ENCODE data around the gene ACAP1.
A peak's percentile ranks its signal among the peaks of the same experiment; 100 is the strongest.

ACAP1 gene

GRCh38 chr17:7336240-7337175 is at the start of gene ACAP1:
TSS of gene ACAP1 (plus strand) at chr17:7336529. CDS start at chr17:7336735, 206 bp downstream.
- no peak for DNase-seq (ENCODE audit: low spot score)

GRCh38 chr17:7289256-7290032 is 46.9 kb upstream of the ACAP1 start:
- no peak for DNase-seq (ENCODE audit: low spot score)

- DNase-seq (ENCODE audit: low spot score): no peak
These were observed 46.2 kb upstream of the ACAP1 start for GRCh38 chr17:7290166-7290565.

- no peak for DNase-seq (ENCODE audit: low spot score)
These were observed 45.6 kb upstream of the ACAP1 start for GRCh38 chr17:7290685-7291084.

GRCh38 chr17:7292194-7292593 is 44.1 kb upstream of the ACAP1 start:
- DNase-seq (ENCODE audit: low spot score): no peak

GRCh38 chr17:7292729-7293128 is 43.6 kb upstream of the ACAP1 start:
- DNase-seq (ENCODE audit: low spot score): no peak

GRCh38 chr17:7293159-7293558 is 43.2 kb upstream of the ACAP1 start:
- DNase-seq (ENCODE audit: low spot score): no peak

GRCh38 chr17:7293816-7294613 is 42.3 kb upstream of the ACAP1 start:
- peak; percentile 79 for DNase-seq (ENCODE audit: low spot score)

GRCh38 chr17:7294614-7295153 is 41.6 kb upstream of the ACAP1 start, which contains the start of gene YBX2:
TSS of gene YBX2 (minus strand) at chr17:7294639. CDS start at chr17:7294500, 139 bp downstream.
- DNase-seq (ENCODE audit: low spot score): peak; percentile 96

- DNase-seq (ENCODE audit: low spot score): no peak
These were observed 40.8 kb upstream of the ACAP1 start for GRCh38 chr17:7295230-7296180.

- DNase-seq (ENCODE audit: low spot score): peak; percentile 96
These were observed 40.0 kb upstream of the ACAP1 start for GRCh38 chr17:7296189-7296861.

- no peak for DNase-seq (ENCODE audit: low spot score)
These were observed 32.1 kb upstream of the ACAP1 start for GRCh38 chr17:7304179-7304578.

GRCh38 chr17:7306911-7307685 is 29.2 kb upstream of the ACAP1 start, which contains the start of gene EIF5A:
TSS of gene EIF5A (plus strand) at chr17:7307628. CDS start at chr17:7309636, 2,008 bp downstream.
- peak; percentile 100 for DNase-seq (ENCODE audit: low spot score)

- peak; percentile 73 for DNase-seq (ENCODE audit: low spot score)
These were observed 28.4 kb upstream of the ACAP1 start for GRCh38 chr17:7307686-7308624.

GRCh38 chr17:7308625-7309433 is 27.5 kb upstream of the ACAP1 start:
- DNase-seq (ENCODE audit: low spot score): peak; percentile 84

GRCh38 chr17:7309628-7310027 is 26.7 kb upstream of the ACAP1 start:
- DNase-seq (ENCODE audit: low spot score): no peak

GRCh38 chr17:7311110-7311705 is 25.1 kb upstream of the ACAP1 start:
- DNase-seq (ENCODE audit: low spot score): no peak
